Ectodermal cell (in vitro differentiated cells): ENCODE data around the gene WWOX.

ENCODE experiments used
- H3K27ac ChIP-seq: 2 replicates; pipeline ENCODE4 v1.7.0; 2013; ENCODE audit warnings: mild to moderate bottlenecking, low read depth, low read length; ENCODE audit not compliant: insufficient read depth, poor library complexity, severe bottlenecking
- H3K27me3 ChIP-seq: 2 replicates; pipeline ENCODE4 v1.7.0; 2013; ENCODE audit warnings: mild to moderate bottlenecking, low read length; ENCODE audit not compliant: insufficient read depth, control insufficient read depth, poor library complexity, severe bottlenecking
- H3K36me3 ChIP-seq: one replicate; pipeline ENCODE4 v1.7.0; 2013; ENCODE audit warnings: low read length; ENCODE audit not compliant: control insufficient read depth, insufficient read depth
- H3K4me1 ChIP-seq: one replicate; pipeline ENCODE4 v1.7.0; 2013; ENCODE audit warnings: low read length; ENCODE audit not compliant: control insufficient read depth, insufficient read depth
- H3K4me3 ChIP-seq: 2 replicates; pipeline ENCODE4 v1.7.0; 2013; ENCODE audit warnings: low read depth, low read length, control low read depth; ENCODE audit not compliant: insufficient read depth
- H3K9me3 ChIP-seq: 2 replicates; pipeline ENCODE4 v1.7.0; 2013; ENCODE audit warnings: mild to moderate bottlenecking, low read length, moderate library complexity; ENCODE audit not compliant: control insufficient read depth
- WGBS, 2 experiments: methylation state at CpG; one replicate each; pipeline ENCODE4 v1.1.7; 2013; ENCODE audit warnings: missing lambda C conversion rate in 2 of 2; 5-methylcytosine and 5-hydroxymethylcytosine counted together

Gene WWOX

DNA sequence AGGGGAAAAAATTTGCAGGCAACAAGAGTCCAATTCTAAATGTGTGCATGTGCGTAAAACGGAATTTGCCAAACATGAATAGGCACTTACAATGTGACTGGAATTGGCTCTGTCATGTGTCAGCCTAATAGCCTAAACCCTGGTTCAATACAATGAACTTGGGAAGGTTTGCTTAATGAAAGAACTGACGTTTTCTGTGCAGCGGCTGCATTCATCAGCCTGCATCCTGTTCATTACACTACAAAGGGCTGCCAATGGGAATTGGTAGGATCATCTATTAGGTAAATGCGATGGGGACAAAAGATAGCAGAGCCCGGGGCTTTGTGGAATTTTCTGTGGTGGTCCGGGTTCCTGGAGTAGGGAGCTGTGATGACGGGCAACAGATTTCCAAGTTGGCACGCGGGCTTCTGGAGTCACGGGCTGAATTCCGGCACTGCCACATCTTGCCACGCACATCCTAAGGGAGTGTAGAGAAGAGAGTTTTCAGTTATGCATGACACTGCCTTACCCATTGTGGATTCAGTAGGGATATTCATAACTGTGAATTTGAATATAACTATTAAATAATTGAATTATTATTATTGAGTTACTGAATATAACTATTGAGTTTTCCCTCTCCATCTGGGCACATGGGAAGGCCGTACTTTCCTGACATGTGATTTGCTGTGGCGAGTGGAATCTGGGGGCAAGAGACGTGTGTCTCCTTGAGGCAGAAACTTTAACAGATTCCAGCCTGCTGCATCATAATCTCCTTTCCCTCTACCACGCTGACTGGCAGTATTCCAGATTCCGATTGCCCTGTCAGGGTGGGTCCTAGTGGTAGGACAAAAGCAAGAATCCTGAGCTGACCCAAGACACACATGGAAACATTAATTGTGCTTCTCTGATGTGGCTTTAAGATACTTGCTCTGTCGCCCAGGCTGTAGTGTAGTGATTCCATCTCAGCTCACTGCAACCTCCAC, 565.6 kb downstream of the WWOX start:
- no peaks in the 10 kb centered on the region for H3K36me3 ChIP-seq
- peaks cover 8% of the 10 kb centered on the region for H3K4me1 ChIP-seq
- no peak overlapping the region for H3K4me3 ChIP-seq
- no peak overlapping the region for H3K27ac ChIP-seq
- 87 to 88% methylated on average over 19 of the region's 19 CpGs for WGBS, 2 experiments
- H3K27me3 ChIP-seq, result no peaks in the 10 kb centered on the region
- H3K9me3 ChIP-seq, result no peaks in the 10 kb centered on the region

GRCh38 chr16:78666318-78666717, 566.9 kb downstream of the WWOX start:
- Histone ChIP-seq H3K4me3 (no peak overlapping the region), H3K27me3 (no peaks in the 10 kb centered on the region), H3K36me3 (no peaks in the 10 kb centered on the region), H3K9me3 (no peaks in the 10 kb centered on the region), H3K27ac (no peak overlapping the region), H3K4me1 (peaks cover 5% of the 10 kb centered on the region)
- WGBS, 2 experiments, result 93% methylated on average over 3 to 4 of the region's 4 CpGs

DNA sequence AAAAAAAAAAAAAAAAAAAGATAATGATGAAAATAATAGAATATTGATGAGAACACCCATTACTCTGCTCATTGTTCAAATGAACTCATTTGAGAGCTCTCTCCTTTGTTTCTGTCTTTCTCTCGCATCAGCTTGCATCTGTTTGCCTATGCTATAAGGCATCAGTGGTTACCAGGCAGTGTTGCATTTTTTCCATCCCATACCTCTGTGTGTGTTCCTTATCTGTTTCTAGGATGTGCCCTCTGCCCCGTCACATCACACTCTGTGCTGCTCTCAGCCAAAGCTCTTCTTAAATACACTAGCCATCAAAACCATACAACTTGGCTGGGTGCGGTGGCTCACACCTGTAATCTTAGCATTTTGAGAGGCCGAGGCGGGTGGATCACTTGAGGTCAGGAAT, 568.2 kb downstream of the WWOX start:
- Histone ChIP-seq H3K4me1 (peaks cover 5% of the 10 kb centered on the region), H3K27me3 (no peaks in the 10 kb centered on the region), H3K9me3 (no peaks in the 10 kb centered on the region), H3K27ac (no peak overlapping the region), H3K36me3 (no peaks in the 10 kb centered on the region), H3K4me3 (no peak overlapping the region)
- 90 to 95% methylated on average over 5 of the region's 5 CpGs for WGBS, 2 experiments

- H3K36me3 ChIP-seq, result no peaks in the 10 kb centered on the region
- no peaks in the 10 kb centered on the region for H3K9me3 ChIP-seq
- H3K4me1 ChIP-seq, result peaks cover 5% of the 10 kb centered on the region
- H3K4me3 ChIP-seq, result no peak overlapping the region
- WGBS, 2 experiments, result 95 to 99% methylated on average over 3 of the region's 3 CpGs
- no peaks in the 10 kb centered on the region for H3K27me3 ChIP-seq
- no peak overlapping the region for H3K27ac ChIP-seq
Observed at GRCh38 chr16:78668393-78668792, 568.9 kb downstream of the WWOX start.

DNA sequence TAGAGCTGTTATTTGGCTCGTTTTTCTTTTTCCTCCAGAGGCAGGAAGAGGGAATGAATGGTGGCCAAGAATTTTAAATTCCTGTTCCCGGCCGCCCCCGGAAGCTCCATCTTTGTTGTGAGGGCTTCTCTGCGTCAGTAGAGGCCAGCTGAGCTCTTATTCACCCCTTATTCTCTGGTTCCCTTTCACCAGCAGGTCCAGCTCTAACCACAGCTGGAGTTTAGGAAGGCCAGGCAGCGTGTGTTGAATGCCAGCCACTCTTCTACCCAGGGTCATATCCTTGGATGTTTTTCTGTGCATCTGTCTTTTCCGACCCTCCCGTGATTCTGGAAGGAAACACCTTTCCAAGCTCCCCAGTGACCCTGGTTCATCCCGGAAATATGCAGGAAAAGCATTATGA, 570.5 kb downstream of the WWOX start:
- Histone ChIP-seq H3K9me3 (no peaks in the 10 kb centered on the region), H3K4me3 (no peak overlapping the region), H3K27ac (no peak overlapping the region), H3K36me3 (no peaks in the 10 kb centered on the region), H3K4me1 (peaks cover 5% of the 10 kb centered on the region), H3K27me3 (no peaks in the 10 kb centered on the region)
- WGBS, 2 experiments, result 57 to 63% methylated on average over 9 of the region's 9 CpGs

DNA sequence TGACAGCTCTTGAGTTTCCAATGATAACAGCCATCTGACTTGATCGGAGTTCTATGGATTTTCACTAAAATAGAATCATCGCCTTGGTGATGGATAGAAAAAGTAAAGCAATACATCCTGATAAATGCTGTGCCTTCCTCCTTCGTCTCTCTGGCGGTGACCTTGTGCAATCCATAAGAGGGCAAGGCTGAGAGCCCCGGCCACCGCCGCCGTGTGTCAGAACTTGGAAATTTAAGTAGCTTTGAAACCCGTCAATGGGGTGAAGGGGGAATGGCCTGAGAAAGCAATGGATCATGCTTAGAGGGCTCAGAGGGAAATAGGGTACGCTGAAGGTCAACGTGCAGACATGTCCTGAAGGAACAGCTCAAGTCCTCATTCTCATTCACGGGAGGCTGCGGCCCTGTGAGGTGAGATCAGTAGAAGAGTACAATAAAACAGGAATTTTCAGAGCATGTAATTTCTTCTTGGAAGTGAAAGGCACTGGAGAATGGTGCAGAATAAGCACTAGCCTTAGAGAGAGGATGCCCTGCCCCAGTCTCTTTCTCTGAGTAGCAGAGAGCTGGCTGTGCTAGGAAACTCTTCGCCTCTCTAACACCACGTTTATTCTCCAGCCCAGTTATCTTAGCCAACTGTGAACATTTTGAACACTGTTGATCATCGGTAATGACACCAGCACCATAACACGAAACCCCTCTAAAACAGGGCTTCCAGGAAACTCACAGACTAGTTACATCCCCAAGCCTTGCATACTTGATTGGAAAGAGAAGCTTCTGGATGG, 573.5 kb downstream of the WWOX start:
- H3K9me3 ChIP-seq, result no peaks in the 10 kb centered on the region
- H3K4me3 ChIP-seq, result no peak overlapping the region
- H3K36me3 ChIP-seq, result no peaks in the 10 kb centered on the region
- 94 to 95% methylated on average over 17 of the region's 17 CpGs for WGBS, 2 experiments
- H3K27me3 ChIP-seq, result no peaks in the 10 kb centered on the region
- no peak overlapping the region for H3K27ac ChIP-seq
- peaks cover 5% of the 10 kb centered on the region for H3K4me1 ChIP-seq

GRCh38 chr16:78673884-78674283, 574.4 kb downstream of the WWOX start:
- Histone ChIP-seq H3K4me1 (peaks cover 5% of the 10 kb centered on the region), H3K4me3 (no peak overlapping the region), H3K36me3 (no peaks in the 10 kb centered on the region), H3K9me3 (no peaks in the 10 kb centered on the region), H3K27me3 (no peaks in the 10 kb centered on the region), H3K27ac (no peak overlapping the region)
- 94 to 97% methylated on average over 5 of the region's 5 CpGs for WGBS, 2 experiments

GRCh38 chr16:78675312-78675711, 575.9 kb downstream of the WWOX start:
- Histone ChIP-seq H3K27ac (no peak overlapping the region), H3K36me3 (no peaks in the 10 kb centered on the region), H3K4me3 (no peak overlapping the region), H3K4me1 (no peaks in the 10 kb centered on the region), H3K27me3 (no peaks in the 10 kb centered on the region), H3K9me3 (no peaks in the 10 kb centered on the region)
- WGBS, 2 experiments, result 93 to 98% methylated on average over 3 to 5 of the region's 6 CpGs

GRCh38 chr16:78675951-78676792, 576.7 kb downstream of the WWOX start:
- Histone ChIP-seq H3K4me3 (no peak overlapping the region), H3K27me3 (no peaks in the 10 kb centered on the region), H3K4me1 (no peaks in the 10 kb centered on the region), H3K36me3 (no peaks in the 10 kb centered on the region), H3K9me3 (no peaks in the 10 kb centered on the region), H3K27ac (no peak overlapping the region)
- 94 to 95% methylated on average over 8 to 9 of the region's 9 CpGs for WGBS, 2 experiments
